ENCODE data around the gene SLC22A23.

SLC22A23 gene

GRCh38 chr6:3393836-3394202, 63.0 kb downstream of the SLC22A23 start:
- DNase-seq (ENCODE audit: low spot score), result no peak
- POLR2A ChIA-PET (ENCODE audit: low non-redundant PET), result no interaction called here
- no peak for TF ChIP-seq CTCF (conservative IDR thresholded peaks at IDR 0.05; ENCODE audit: low read depth)
- CTCF ChIA-PET, result no interaction called here
- no peak overlapping the region for H3K27ac ChIP-seq

GRCh38 chr6:3392930-3393835, 63.7 kb downstream of the SLC22A23 start:
- CTCF ChIA-PET, result interaction anchor here (0.6 kb wide), 1 partner anchor 301 kb away, joined by 3 read pairs; no protein-coding TSS in a partner anchor
- H3K27ac ChIP-seq, result no peak overlapping the region
- TF ChIP-seq CTCF (conservative IDR thresholded peaks at IDR 0.05; ENCODE audit: low read depth), result no peak
- POLR2A ChIA-PET (ENCODE audit: low non-redundant PET), result no interaction called here
- no peak for DNase-seq (ENCODE audit: low spot score)

- POLR2A ChIA-PET (ENCODE audit: low non-redundant PET), result no interaction called here
- no peak for TF ChIP-seq CTCF (conservative IDR thresholded peaks at IDR 0.05; ENCODE audit: low read depth)
- peak overlapping the region; percentile 58 for H3K27ac ChIP-seq
- CTCF ChIA-PET, result interaction anchor here (0.6 kb wide), 1 partner anchor 121 kb away, joined by 3 read pairs; no protein-coding TSS in a partner anchor
- DNase-seq (ENCODE audit: low spot score), result no peak
These were observed 64.9 kb downstream of the SLC22A23 start for GRCh38 chr6:3391902-3392458.

- peak overlapping the region; percentile 97 for H3K27ac ChIP-seq
- peak; percentile 83 for DNase-seq (ENCODE audit: low spot score)
- no peak for TF ChIP-seq CTCF (conservative IDR thresholded peaks at IDR 0.05; ENCODE audit: low read depth)
- ChIA-PET POLR2A (ENCODE audit: low non-redundant PET) (no interaction called here), CTCF (no interaction called here)
These were observed 66.2 kb downstream of the SLC22A23 start for GRCh38 chr6:3390698-3391097.

- H3K27ac ChIP-seq, result peak overlapping the region; percentile 97
- peak; percentile 50 for DNase-seq (ENCODE audit: low spot score)
- ChIA-PET POLR2A (ENCODE audit: low non-redundant PET) (no interaction called here), CTCF (no interaction called here)
- no peak for TF ChIP-seq CTCF (conservative IDR thresholded peaks at IDR 0.05; ENCODE audit: low read depth)
These were observed 67.3 kb downstream of the SLC22A23 start for GRCh38 chr6:3389390-3390167.

- ChIA-PET CTCF (no interaction called here), POLR2A (ENCODE audit: low non-redundant PET) (no interaction called here)
- no peak for TF ChIP-seq CTCF (conservative IDR thresholded peaks at IDR 0.05; ENCODE audit: low read depth)
- H3K27ac ChIP-seq, result peak overlapping the region; percentile 97
- no peak for DNase-seq (ENCODE audit: low spot score)
These were observed 68.1 kb downstream of the SLC22A23 start for GRCh38 chr6:3388786-3389185.
